Progenitor cell of endocrine pancreas (in vitro differentiated cells): Measurements from ENCODE around the gene RHBG. TPM values are rescaled to one million over a fixed set of nuclear protein-coding genes. Genes with fewer than 3 reads are reported as not detected.
"Not testable (repeated sequence)": the region's sequence is repeated elsewhere in the genome, so short reads cannot be mapped to it uniquely, and the experiment has no call there.

Experiments
- DNase-seq: peaks from one replicate; pipeline ENCODE4 v3.0.0; 2021; ENCODE audit warnings: low spot score; ENCODE audit not compliant: unreplicated experiment
- H3K27ac Mint-ChIP-seq: 2 replicates; pipeline ENCODE4 v1.8.0; 2021; ENCODE audit warnings: mild to moderate bottlenecking, moderate library complexity, mixed read lengths
- H3K27me3 Mint-ChIP-seq: 2 replicates; pipeline ENCODE4 v1.8.0; 2021; ENCODE audit warnings: mixed read lengths
- H3K36me3 Mint-ChIP-seq: 2 replicates; pipeline ENCODE4 v1.8.0; 2022; ENCODE audit warnings: mixed read lengths; ENCODE audit not compliant: insufficient read depth
- H3K4me1 Mint-ChIP-seq: 2 replicates; pipeline ENCODE4 v1.8.0; 2021; ENCODE audit warnings: low read depth, mixed read lengths
- H3K4me3 Mint-ChIP-seq: 2 replicates; pipeline ENCODE4 v1.8.0; 2021; ENCODE audit warnings: low read depth, mild to moderate bottlenecking, moderate library complexity, mixed read lengths
- H3K9me3 Mint-ChIP-seq: 2 replicates; pipeline ENCODE4 v1.8.0; 2021; ENCODE audit warnings: low read depth, mixed read lengths
- long read RNA-seq: library from polyadenylated mRNA; unstranded; transcript quantifications from one replicate; pipeline ENCODE4 v2.0.0, GENCODE V29; 2020
- total RNA-seq: library from RNA; stranded (reverse); gene quantifications from 2 replicates; pipeline ENCODE4 v1.2.1, GENCODE V29; 2021
- TF ChIP-seq, protein P1 (sequence below): fragments of 200-600 bp; sonication (generic); IDR thresholded peaks from one replicate; pipeline ENCODE4 v1.5.0; 2021; ENCODE audit warnings: antibody characterized with exemption, mild to moderate bottlenecking; ENCODE audit not compliant: unreplicated experiment

Gene RHBG, protein sequence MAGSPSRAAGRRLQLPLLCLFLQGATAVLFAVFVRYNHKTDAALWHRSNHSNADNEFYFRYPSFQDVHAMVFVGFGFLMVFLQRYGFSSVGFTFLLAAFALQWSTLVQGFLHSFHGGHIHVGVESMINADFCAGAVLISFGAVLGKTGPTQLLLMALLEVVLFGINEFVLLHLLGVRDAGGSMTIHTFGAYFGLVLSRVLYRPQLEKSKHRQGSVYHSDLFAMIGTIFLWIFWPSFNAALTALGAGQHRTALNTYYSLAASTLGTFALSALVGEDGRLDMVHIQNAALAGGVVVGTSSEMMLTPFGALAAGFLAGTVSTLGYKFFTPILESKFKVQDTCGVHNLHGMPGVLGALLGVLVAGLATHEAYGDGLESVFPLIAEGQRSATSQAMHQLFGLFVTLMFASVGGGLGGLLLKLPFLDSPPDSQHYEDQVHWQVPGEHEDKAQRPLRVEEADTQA
- 0.36 and 0.71 TPM in 2 replicates for total RNA-seq
- long read RNA-seq = 0 reads

GRCh38 chr1:156368889-156369684 is at the start of gene RHBG:
RHBG (plus strand) TSS chr1:156369211; CDS start chr1:156369250, 39 bp downstream.
- Mint-ChIP-seq H3K27ac (no peak within 1 kb of the TSS), H3K4me3 (peak within 1 kb of the TSS; percentile 70), H3K9me3 (no peaks in the 10 kb centered on the region), H3K27me3 (peaks cover 43% of the 10 kb centered on the region), H3K4me1 (peaks cover 4% of the 10 kb centered on the region), H3K36me3 (no peaks in the 10 kb centered on the region)
- TF ChIP-seq, protein P1, sequence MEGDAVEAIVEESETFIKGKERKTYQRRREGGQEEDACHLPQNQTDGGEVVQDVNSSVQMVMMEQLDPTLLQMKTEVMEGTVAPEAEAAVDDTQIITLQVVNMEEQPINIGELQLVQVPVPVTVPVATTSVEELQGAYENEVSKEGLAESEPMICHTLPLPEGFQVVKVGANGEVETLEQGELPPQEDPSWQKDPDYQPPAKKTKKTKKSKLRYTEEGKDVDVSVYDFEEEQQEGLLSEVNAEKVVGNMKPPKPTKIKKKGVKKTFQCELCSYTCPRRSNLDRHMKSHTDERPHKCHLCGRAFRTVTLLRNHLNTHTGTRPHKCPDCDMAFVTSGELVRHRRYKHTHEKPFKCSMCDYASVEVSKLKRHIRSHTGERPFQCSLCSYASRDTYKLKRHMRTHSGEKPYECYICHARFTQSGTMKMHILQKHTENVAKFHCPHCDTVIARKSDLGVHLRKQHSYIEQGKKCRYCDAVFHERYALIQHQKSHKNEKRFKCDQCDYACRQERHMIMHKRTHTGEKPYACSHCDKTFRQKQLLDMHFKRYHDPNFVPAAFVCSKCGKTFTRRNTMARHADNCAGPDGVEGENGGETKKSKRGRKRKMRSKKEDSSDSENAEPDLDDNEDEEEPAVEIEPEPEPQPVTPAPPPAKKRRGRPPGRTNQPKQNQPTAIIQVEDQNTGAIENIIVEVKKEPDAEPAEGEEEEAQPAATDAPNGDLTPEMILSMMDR = no peak
- DNase-seq = peak; percentile 45

GRCh38 chr1:156319664-156320063 is 49.3 kb upstream of the RHBG start:
- Mint-ChIP-seq H3K27me3 (no peaks in the 10 kb centered on the region), H3K27ac (no peak overlapping the region), H3K9me3 (no peaks in the 10 kb centered on the region), H3K4me1 (no peaks in the 10 kb centered on the region), H3K36me3 (peaks cover 26% of the 10 kb centered on the region), H3K4me3 (no peak overlapping the region)
- DNase-seq = no peak
- TF ChIP-seq, protein P1 = peak; percentile 70

- H3K4me1 Mint-ChIP-seq = no peaks in the 10 kb centered on the region
- no peak for DNase-seq
- TF ChIP-seq, protein P1 = no peak
- peaks cover 27% of the 10 kb centered on the region for H3K36me3 Mint-ChIP-seq
- no peak overlapping the region for H3K27ac Mint-ChIP-seq
- no peak overlapping the region for H3K4me3 Mint-ChIP-seq
- no peaks in the 10 kb centered on the region for H3K9me3 Mint-ChIP-seq
- H3K27me3 Mint-ChIP-seq = no peaks in the 10 kb centered on the region
These were observed 48.5 kb upstream of the RHBG start for GRCh38 chr1:156320560-156320959.

GRCh38 chr1:156323179-156323578 is 45.8 kb upstream of the RHBG start:
- H3K27ac Mint-ChIP-seq, H3K27me3 Mint-ChIP-seq, H3K9me3 Mint-ChIP-seq, H3K4me1 Mint-ChIP-seq, DNase-seq, H3K4me3 Mint-ChIP-seq: not testable (repeated sequence)
- H3K36me3 Mint-ChIP-seq = peaks cover 17% of the 10 kb centered on the region

DNA sequence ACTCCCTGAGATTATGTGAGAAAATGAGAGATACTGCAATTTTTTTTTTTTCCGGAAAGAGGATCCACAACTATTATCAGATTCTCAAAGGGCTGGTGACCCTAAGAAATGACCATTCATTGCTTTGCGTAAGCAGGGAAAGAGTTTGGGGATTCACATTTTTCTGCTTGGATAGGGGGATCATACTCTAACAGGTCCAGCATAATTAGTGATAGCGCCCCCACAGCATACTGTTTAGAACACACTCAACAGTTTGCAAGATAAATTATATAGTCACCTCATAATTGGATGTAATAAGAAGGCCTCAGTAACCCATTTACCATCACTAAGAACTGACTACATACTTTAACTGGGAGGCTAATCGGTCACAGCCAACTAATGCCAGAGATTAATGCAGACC is 32.8 kb upstream of the RHBG start:
- no peak overlapping the region for H3K27ac Mint-ChIP-seq
- H3K27me3 Mint-ChIP-seq = no peaks in the 10 kb centered on the region
- peak overlapping the region; percentile 97 for H3K4me3 Mint-ChIP-seq
- peaks cover 17% of the 10 kb centered on the region for H3K4me1 Mint-ChIP-seq
- H3K36me3 Mint-ChIP-seq = peaks cover 12% of the 10 kb centered on the region
- no peak for DNase-seq
- TF ChIP-seq, protein P1 = peak; percentile 18
- H3K9me3 Mint-ChIP-seq = no peaks in the 10 kb centered on the region
